Tibial artery (tissue), 4 donors: Measurements from ENCODE around the gene FOXF1.
A peak's percentile ranks its signal among the peaks of the same experiment; 100 is the strongest.

Experiments
- DNase-seq, 2 donors: peaks; one replicate each; pipeline ENCODE4 v3.0.0-alpha.2; 2019
- H3K27ac ChIP-seq, 2 donors: fragments of 200-600 bp; sonication (generic) in 1 of 2; 1 replicate in 1 of 2; 2 replicates in 1 of 2; pipeline ENCODE4 v1.5.1; 2018 to 2019; ENCODE audit warnings: mild to moderate bottlenecking in 1 of 2
- H3K27me3 ChIP-seq, 2 donors: fragments of 200-600 bp; sonication (generic) in 1 of 2; one replicate each; pipeline versions ENCODE4 v1.5.1 to v1.6.0; 2016 to 2019
- H3K36me3 ChIP-seq, 3 donors: fragments of 200-600 bp; sonication (generic) in 2 of 3; one replicate each; pipeline ENCODE4 v1.5.1; 2016 to 2019; ENCODE audit warnings: mild to moderate bottlenecking in 2 of 3
- H3K4me1 ChIP-seq, 4 donors: fragments of 200-600 bp; sonication (generic) in 2 of 4; 1 replicate in 3 of 4; 2 replicates in 1 of 4; pipeline ENCODE4 v1.5.1; 2016 to 2019
- H3K4me3 ChIP-seq, 2 donors: fragments of 200-600 bp; sonication (generic) in 1 of 2; 1 replicate in 1 of 2; 2 replicates in 1 of 2; pipeline ENCODE4 v1.5.1; 2018 to 2019; ENCODE audit warnings: mild to moderate bottlenecking in 2 of 2
- H3K9me3 ChIP-seq, 3 donors: fragments of 200-600 bp; sonication (generic) in 1 of 3; one replicate each; pipeline ENCODE4 v1.5.1; 2016 to 2019
- intact Hi-C: fragments of 100-400 bp; cut with DNase I; formaldehyde crosslinking; loops from one replicate; pipeline ENCODE4 v1.15.0; 2023; ENCODE audit warnings: low total_unique reads
- TF ChIP-seq, protein P1 (sequence below), 2 experiments: fragments of 200-600 bp in 1 of 2; fragments of 450-650 bp in 1 of 2; IDR thresholded peaks; one replicate each; pipeline ENCODE4 v1.5.1; 2017 to 2019; ENCODE audit warnings: antibody characterized with exemption in 2 of 2, mild to moderate bottlenecking in 1 of 2, moderate library complexity in 1 of 2

FOXF1 gene

DNA sequence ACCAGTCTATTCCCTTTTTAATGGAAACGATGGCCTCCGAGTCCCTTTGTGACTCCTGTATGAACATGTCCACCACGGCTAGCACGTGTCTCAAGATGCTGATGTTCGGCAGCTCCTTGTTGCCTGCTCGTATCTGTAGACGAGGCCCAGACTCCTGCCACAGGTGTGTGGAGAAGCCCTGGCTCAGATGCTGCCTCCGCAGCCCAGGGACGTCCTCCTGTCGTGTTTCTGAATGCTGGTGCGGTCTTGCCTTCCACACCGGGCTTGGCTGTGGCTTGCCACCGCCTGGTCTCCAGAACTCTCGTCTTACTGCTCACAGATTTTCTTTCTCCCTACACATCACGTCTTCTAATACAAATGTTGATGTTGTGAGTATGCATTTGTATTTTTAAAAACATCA is 17.0 kb downstream of the FOXF1 start:
- H3K27ac ChIP-seq: no peak overlapping the region
- intact Hi-C loops: no loop called here
- no peaks in the 10 kb centered on the region for H3K4me1 ChIP-seq
- H3K9me3 ChIP-seq: peaks cover 0 to 5% (median 0%) of the 10 kb centered on the region in 3 donors
- DNase-seq: no peak
- H3K27me3 ChIP-seq: peaks cover 0 to 12% of the 10 kb centered on the region in 2 donors
- no peak overlapping the region for H3K4me3 ChIP-seq
- TF ChIP-seq, protein P1, sequence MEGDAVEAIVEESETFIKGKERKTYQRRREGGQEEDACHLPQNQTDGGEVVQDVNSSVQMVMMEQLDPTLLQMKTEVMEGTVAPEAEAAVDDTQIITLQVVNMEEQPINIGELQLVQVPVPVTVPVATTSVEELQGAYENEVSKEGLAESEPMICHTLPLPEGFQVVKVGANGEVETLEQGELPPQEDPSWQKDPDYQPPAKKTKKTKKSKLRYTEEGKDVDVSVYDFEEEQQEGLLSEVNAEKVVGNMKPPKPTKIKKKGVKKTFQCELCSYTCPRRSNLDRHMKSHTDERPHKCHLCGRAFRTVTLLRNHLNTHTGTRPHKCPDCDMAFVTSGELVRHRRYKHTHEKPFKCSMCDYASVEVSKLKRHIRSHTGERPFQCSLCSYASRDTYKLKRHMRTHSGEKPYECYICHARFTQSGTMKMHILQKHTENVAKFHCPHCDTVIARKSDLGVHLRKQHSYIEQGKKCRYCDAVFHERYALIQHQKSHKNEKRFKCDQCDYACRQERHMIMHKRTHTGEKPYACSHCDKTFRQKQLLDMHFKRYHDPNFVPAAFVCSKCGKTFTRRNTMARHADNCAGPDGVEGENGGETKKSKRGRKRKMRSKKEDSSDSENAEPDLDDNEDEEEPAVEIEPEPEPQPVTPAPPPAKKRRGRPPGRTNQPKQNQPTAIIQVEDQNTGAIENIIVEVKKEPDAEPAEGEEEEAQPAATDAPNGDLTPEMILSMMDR (IDR thresholded peaks at IDR 0.05): no peak
- peaks cover 15 to 21% (median 20%) of the 10 kb centered on the region in 3 donors for H3K36me3 ChIP-seq

GRCh38 chr16:86528061-86528929 is 18.0 kb downstream of the FOXF1 start:
- no peak for DNase-seq
- Histone ChIP-seq H3K4me1 (no peaks in the 10 kb centered on the region), H3K27me3 (peaks cover 0 to 5% of the 10 kb centered on the region in 2 donors), H3K9me3 (peaks cover 0 to 5% (median 0%) of the 10 kb centered on the region in 3 donors), H3K36me3 (peaks cover 21 to 26% (median 24%) of the 10 kb centered on the region in 3 donors), H3K4me3 (no peak overlapping the region), H3K27ac (no peak overlapping the region)
- TF ChIP-seq, protein P1 (IDR thresholded peaks at IDR 0.05): no peak
- intact Hi-C loops: no loop called here

DNA sequence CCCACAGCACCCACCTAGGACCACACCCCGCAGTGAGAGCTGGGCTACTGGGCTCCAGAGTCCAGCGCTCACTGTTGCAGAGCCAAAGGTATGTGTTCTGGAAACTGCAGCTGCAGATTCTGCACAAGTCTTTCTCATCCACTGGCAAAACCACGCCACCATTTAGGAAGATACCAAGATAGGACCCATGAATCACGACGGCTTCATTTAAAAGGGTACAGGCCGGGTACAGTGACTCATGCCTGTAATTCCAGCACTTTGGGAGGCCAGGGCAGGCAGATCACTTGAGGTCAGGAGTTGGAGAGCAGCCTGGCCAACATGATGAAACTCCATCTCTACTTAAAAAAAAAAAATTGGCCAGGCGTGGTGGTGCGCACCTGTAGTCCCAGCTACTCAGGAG is 18.8 kb downstream of the FOXF1 start:
- peaks cover 21 to 35% (median 32%) of the 10 kb centered on the region in 3 donors for H3K36me3 ChIP-seq
- H3K4me3 ChIP-seq: no peak overlapping the region
- H3K4me1 ChIP-seq: no peaks in the 10 kb centered on the region
- no peak overlapping the region for H3K27ac ChIP-seq
- no peak for DNase-seq
- TF ChIP-seq, protein P1 (IDR thresholded peaks at IDR 0.05): no peak
- H3K27me3 ChIP-seq: no peaks in the 10 kb centered on the region
- intact Hi-C loops: no loop called here
- H3K9me3 ChIP-seq: peaks cover 0 to 5% (median 0%) of the 10 kb centered on the region in 3 donors

GRCh38 chr16:86530251-86531190 is 20.2 kb downstream of the FOXF1 start:
- DNase-seq: no peak
- TF ChIP-seq, protein P1 (IDR thresholded peaks at IDR 0.05): no peak
- Histone ChIP-seq H3K27ac (no peak overlapping the region), H3K27me3 (no peaks in the 10 kb centered on the region), H3K4me3 (no peak overlapping the region), H3K4me1 (no peaks in the 10 kb centered on the region), H3K9me3 (peaks cover 0 to 5% (median 0%) of the 10 kb centered on the region in 3 donors), H3K36me3 (peaks cover 25 to 41% (median 38%) of the 10 kb centered on the region in 3 donors)
- intact Hi-C loops: no loop called here

GRCh38 chr16:86531191-86531545 is 20.8 kb downstream of the FOXF1 start:
- TF ChIP-seq, protein P1 (IDR thresholded peaks at IDR 0.05): no peak
- Histone ChIP-seq H3K9me3 (peaks cover 0 to 5% (median 0%) of the 10 kb centered on the region in 3 donors), H3K27ac (no peak overlapping the region), H3K36me3 (peaks cover 30 to 46% (median 44%) of the 10 kb centered on the region in 3 donors), H3K4me3 (no peak overlapping the region), H3K27me3 (no peaks in the 10 kb centered on the region), H3K4me1 (no peaks in the 10 kb centered on the region)
- DNase-seq: peak in 1 of 2 donors; percentile 38
- intact Hi-C loops: no loop called here
